ENCODE results near the gene CNKSR3.

CNKSR3 gene

DNA sequence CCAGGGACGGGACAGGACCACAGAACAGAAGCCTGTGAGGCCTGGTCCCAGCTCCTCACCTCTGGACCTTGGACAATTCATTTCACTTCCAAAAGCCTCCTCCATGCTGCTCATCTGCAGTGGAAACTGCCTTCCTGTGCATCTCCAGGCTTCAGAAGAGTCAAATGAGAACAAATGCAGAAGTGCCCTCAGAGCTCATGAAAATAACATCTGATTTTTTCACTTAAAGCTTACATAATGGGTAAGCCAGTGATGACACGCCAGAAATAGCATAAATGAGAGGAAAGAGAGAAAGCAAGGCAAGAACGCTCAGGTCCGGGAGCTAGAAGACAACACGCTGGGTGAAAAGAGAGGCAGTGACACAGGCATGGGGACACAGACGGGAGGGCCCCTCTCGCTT lies 7.9 kb downstream of the CNKSR3 start:
- DNase-seq (ENCODE audit: low read depth): no peak

GRCh38 chr6:154501578-154501868 lies 9.0 kb downstream of the CNKSR3 start:
- DNase-seq (ENCODE audit: low read depth): no peak

- DNase-seq (ENCODE audit: low read depth): no peak
These were observed 9.5 kb downstream of the CNKSR3 start for GRCh38 chr6:154500769-154501577.

DNA sequence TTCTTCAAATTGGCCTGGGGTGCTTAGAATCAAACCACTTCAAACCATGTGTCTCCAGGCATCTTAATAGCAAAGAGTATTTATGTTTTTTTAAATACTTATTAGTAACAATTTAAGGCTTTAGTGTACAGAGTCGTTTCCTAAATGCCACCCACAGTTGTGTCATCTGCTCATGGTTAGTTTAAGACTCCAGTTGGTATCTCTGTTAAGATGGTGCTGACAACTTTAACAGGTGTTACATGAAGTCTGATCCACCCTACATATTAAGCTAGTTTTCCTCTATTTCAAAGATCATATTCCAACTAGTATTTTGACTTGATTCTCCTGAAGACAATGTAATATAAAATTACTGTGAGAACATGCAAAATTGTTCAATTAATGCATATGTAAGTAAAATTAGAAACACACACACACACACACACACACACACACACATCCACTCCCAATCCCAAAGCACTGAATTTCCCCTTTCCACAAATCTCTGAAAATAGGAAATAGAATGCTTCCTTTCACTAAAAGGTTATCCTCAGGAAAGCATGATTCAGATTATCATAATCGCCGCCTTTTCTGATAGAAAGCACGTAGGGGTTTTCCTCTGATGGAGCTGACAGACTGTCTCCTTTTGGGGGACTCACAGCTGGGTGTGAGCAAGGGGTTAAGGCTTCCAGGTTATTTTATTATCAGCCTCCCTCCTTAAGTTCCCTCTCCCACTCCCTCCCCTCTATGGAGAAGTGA lies 10.5 kb downstream of the CNKSR3 start:
- no peak for DNase-seq (ENCODE audit: low read depth)

DNA sequence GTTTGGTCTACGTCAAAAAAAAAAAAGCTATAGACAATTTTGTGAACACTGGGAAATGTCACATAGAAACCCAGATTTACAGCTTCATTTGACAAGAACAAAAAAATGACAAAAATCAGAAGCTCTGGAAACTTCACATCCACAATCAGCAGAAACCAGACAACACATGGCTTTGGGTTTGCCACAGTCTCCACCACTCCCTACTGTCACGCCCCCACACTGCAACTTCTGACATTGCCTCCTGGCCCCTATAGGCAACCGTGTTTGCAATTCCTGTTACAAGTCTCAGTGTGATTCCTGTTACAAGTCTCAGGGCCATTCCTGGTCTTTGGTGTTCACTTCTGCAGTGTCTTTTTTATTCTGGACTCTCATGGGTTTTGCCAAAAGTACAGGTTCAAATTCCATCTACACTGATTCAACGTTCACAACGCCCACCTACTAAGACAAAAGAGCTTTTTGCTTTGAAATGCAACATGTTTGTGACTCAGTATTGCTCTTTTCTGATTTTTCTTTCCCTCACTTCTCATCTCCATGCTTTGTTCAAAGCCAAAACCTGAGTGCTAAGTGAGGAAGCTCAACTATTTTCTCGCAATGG lies 12.0 kb downstream of the CNKSR3 start:
- no peak for DNase-seq (ENCODE audit: low read depth)

GRCh38 chr6:154496793-154497517 lies 13.5 kb downstream of the CNKSR3 start:
- no peak for DNase-seq (ENCODE audit: low read depth)

DNA sequence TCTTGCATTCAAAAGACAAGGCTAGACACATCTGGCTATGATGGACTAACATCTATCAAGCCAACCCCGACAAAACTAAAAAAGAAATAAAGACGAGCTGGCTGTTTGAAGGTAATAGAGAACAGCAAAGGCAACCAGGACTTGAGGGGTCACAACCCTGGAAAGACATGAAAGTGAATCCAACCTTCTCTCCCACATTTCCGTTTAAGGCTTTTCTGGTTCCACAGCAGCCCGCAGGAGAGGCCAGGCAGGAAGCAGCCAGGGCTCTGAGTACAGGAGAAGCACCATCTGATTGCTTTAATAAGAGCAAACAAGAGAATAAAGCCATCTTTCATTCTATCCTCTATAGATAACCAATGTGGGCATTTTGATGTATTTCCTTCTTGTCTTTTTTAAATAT lies 14.3 kb downstream of the CNKSR3 start:
- no peak for DNase-seq (ENCODE audit: low read depth)

DNA sequence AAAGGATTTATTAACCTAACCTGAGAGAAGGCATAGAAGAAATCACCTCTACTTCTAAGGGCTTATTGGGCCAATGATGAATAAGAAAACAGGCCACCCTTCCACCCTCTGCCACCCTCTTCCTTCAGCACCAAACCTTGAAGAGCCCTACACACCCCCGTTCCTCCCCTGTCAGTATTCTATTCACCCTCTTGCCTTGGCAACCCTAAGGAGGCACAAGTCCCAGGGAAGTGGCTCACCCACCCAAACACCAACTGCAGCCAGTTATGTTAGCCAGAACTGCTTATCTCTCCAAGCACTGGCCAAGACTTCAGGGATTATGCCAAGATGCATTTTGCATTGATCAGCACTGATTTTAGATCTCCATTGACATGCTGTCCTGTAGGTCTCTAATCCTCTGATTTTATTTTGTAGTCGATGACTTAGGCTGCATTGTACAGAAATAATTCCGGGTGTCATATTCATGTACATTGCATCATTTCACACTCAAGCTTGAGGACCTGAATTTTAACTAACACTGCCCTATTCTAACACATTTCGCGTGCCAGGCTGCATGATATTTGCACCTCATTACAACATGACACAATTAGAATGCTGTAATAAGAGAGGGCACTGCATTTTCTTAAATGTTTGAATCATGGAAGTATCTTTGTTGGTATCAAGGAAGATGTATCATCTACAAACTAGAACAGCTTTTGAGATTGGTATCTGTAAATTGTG lies 15.7 kb downstream of the CNKSR3 start:
- DNase-seq (ENCODE audit: low read depth): no peak

DNA sequence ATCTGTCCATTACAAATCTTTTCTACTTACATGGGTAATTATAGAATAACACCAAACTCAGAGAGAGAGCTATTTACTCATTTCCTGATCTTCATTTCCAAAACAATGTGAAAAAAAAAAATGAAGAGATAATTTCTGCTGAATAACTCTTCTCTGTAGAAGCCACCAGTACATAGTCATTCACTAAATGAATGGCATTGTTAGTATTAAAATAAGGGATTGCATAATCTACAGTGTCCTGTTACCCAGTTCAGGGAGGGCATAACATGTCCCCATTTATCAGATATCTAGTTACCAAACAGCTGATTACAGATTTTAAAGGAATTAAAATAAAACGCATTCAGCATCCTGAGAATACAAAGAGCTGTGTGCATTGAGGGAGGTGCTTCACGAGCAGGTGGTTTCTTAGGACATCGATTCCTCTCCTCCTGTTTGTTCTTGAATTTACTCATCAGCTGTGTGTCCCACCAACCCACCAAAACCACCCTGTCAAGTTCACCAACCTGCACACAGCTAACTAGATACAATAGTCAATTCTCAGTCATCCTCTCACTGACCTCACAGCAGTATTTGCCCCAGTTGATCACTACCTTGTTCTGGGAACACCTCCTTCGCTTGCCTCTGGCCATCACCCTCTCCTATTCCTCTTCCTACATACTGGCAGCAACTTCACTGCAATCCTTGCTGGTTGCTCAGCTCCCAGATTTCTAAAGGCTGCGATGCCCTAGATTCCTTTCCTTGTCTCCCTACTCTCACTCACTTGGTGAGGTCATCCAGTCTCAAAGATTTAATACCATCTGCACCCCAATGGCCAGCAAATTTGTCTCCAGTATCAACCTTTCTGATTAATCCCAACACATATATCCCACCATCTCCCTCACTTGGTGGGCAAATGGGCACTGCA lies 18.7 kb downstream of the CNKSR3 start:
- DNase-seq (ENCODE audit: low read depth): no peak

- DNase-seq (ENCODE audit: low read depth): no peak
These were observed 20.7 kb downstream of the CNKSR3 start for GRCh38 chr6:154489822-154490221.

- DNase-seq (ENCODE audit: low read depth): no peak
These were observed 21.6 kb downstream of the CNKSR3 start for GRCh38 chr6:154488802-154489437.

DNA sequence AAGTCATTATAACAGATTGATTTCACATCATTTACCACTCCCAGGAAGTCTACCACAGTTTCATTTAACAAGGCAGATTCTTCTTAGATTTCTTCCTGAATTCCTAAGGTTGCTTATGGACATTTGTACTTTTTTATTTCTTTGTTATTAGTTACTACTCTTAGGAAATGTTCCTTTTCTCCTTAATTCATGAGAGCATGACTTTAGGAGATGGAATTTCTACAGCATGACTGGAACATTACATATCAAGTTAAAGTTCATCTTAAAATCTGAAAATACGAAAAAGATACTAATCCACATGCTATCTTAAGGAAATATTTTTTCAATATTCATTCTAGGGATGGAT lies 22.3 kb downstream of the CNKSR3 start:
- DNase-seq (ENCODE audit: low read depth): no peak

- no peak for DNase-seq (ENCODE audit: low read depth)
These were observed 22.9 kb downstream of the CNKSR3 start for GRCh38 chr6:154487367-154488247.

- no peak for DNase-seq (ENCODE audit: low read depth)
These were observed 24.7 kb downstream of the CNKSR3 start for GRCh38 chr6:154485815-154486214.

GRCh38 chr6:154484942-154485341 lies 25.5 kb downstream of the CNKSR3 start:
- DNase-seq (ENCODE audit: low read depth): no peak

DNA sequence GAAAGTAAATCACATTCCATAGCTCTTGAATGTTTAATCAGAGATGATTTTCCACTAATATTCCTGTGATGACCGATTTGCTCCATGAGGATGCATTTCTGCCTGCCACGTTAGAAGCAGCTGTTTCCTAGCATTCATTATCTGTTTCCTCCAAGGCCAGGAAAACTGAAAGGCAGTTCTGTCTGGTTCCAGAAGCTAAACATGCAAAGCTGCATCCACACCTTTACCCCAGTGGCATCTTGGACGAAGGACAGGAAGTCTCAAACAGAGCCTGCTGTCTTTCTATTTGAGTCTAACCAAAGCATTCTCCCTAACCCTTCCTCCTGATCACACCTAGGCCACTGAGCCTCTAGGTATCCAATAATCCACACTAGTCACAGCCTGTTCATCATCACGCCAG lies 27.6 kb downstream of the CNKSR3 start:
- DNase-seq (ENCODE audit: low read depth): no peak

GRCh38 chr6:154481521-154482013 lies 28.9 kb downstream of the CNKSR3 start:
- DNase-seq (ENCODE audit: low read depth): no peak

DNA sequence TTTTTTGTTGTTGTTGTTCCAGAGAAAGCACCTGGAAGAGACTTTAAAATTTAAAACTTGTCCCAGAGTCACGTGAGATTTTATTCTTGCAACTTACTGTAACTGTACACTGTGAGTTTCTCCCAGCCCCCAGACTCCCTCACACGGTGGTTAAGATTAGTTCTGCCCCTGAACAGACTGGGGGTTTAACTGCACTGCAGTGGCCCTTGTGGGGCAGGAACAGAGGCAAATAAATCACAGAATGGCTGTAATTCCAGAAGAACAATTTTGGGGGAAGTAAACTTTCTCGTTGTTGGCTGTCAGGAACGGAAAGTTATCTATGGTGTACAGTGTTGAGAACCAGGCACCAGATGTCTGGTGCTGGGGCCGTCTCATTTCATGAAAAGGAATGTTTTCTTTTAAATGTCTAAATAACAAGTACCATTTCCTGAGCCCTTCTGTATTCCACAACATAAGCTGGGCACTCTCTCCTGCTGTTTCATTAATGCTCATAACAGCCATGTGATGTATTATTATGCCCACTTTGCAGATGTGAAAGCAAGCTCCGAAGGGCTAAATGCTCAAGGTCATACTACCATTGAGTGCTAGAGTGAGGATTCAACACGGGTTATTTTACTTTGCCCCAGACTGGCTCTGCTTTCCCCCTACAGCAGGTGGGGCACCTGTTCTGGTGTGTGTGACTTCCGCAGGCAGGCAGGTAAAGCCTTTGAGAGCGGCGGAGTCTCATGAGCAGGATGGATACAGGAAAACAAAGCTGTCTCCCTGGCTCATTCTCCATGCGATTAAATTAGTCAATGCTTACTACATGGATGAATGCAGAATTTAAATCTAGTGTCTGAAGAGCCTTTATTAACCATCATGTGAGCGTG lies 30.5 kb downstream of the CNKSR3 start:
- no peak for DNase-seq (ENCODE audit: low read depth)
